Fibroblast of peridontal ligament (primary cell): ENCODE data around the gene ARID5B.

Experiments
- DNase-seq: peaks from one replicate; pipeline ENCODE4 v3.0.0-alpha.2; 2010; ENCODE audit errors: extremely low read depth

Gene ARID5B

GRCh38 chr10:61903928-61904344 is 2.4 kb downstream of the ARID5B start:
- peak; percentile 47 for DNase-seq

GRCh38 chr10:61904733-61905725 is 3.5 kb downstream of the ARID5B start:
- DNase-seq = peak; percentile 77

- DNase-seq = no peak
Observed at GRCh38 chr10:61905837-61906561, 4.5 kb downstream of the ARID5B start.

- no peak for DNase-seq
Observed at GRCh38 chr10:61906562-61906901, 5.0 kb downstream of the ARID5B start.

GRCh38 chr10:61907011-61907410 is 5.5 kb downstream of the ARID5B start:
- no peak for DNase-seq

GRCh38 chr10:61907587-61907986 is 6.1 kb downstream of the ARID5B start:
- no peak for DNase-seq

GRCh38 chr10:61910226-61910805 is 8.8 kb downstream of the ARID5B start:
- no peak for DNase-seq

- DNase-seq = no peak
Observed at GRCh38 chr10:61910894-61911293, 9.4 kb downstream of the ARID5B start.

GRCh38 chr10:61911425-61911824 is 9.9 kb downstream of the ARID5B start:
- no peak for DNase-seq

GRCh38 chr10:61912981-61913380 is 11.5 kb downstream of the ARID5B start:
- no peak for DNase-seq

GRCh38 chr10:61918140-61918539 is 16.6 kb downstream of the ARID5B start:
- no peak for DNase-seq

GRCh38 chr10:61918989-61919388 is 17.5 kb downstream of the ARID5B start:
- no peak for DNase-seq

GRCh38 chr10:61919646-61920215 is 18.2 kb downstream of the ARID5B start:
- DNase-seq = no peak

GRCh38 chr10:61921143-61921542 is 19.6 kb downstream of the ARID5B start:
- DNase-seq = no peak

- DNase-seq = peak; percentile 76
Observed at GRCh38 chr10:61923210-61923949, 21.9 kb downstream of the ARID5B start.

GRCh38 chr10:61923950-61924274 is 22.4 kb downstream of the ARID5B start:
- no peak for DNase-seq

- DNase-seq = no peak
Observed at GRCh38 chr10:61929555-61929954, 28.1 kb downstream of the ARID5B start.

- no peak for DNase-seq
Observed at GRCh38 chr10:61931620-61932332, 30.3 kb downstream of the ARID5B start.

- DNase-seq = no peak
Observed at GRCh38 chr10:61933859-61934555, 32.5 kb downstream of the ARID5B start.

- DNase-seq = peak; percentile 47
Observed at GRCh38 chr10:61935077-61935476, 33.6 kb downstream of the ARID5B start.
